NK-92 (cell line): ENCODE measurements around the gene ACOT13.
"Not testable (repeated sequence)": the region's sequence is repeated elsewhere in the genome, so short reads cannot be mapped to it uniquely, and the experiment has no call there.

ENCODE experiments used
- DNase-seq: peaks from one replicate; lab custom pipeline; 2025; ENCODE audit not compliant: unreplicated experiment; lab: John Stamatoyannopoulos, UW

Gene ACOT13

GRCh38 chr6:24721461-24722215 is 54.8 kb downstream of the ACOT13 start:
- peak; percentile 74 for DNase-seq

- DNase-seq: no peak
Measured at GRCh38 chr6:24723270-24723669, 56.4 kb downstream of the ACOT13 start.

- not testable (repeated sequence) for DNase-seq
Measured at GRCh38 chr6:24730653-24731052, 63.8 kb downstream of the ACOT13 start.

DNA sequence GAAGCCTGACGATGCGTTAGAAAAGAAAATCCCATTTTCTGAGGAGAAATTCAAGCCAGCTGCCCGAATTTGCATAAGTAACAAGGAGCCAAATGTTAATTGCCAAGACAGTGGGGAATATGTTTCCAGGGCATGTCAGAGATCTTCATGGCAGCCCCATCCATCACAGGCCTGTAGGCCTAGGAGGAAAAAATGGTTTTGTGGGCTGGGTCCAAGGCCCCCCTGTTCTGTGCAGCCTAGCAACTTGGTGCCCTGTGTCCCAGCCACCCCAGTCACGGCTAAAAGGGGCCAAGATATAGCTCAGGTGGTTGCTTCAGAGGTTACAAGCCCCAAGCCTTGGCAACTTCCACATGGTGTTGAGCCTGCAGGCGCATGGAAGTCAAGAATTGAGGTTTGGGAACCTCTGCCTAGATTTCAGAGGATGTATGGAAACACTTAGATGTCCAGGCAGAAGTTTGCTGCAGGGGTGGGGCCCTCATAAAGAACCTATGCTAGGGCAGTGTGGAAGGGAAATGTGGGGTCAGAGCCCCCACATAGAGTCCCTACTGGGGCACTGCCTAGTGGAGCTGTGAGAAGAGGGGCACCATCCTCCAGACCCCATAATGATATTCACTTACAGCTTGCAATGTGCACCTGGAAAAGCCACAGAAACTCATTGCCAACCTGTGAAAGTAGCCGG is 64.7 kb downstream of the ACOT13 start:
- not testable (repeated sequence) for DNase-seq

GRCh38 chr6:24734166-24734565 is 67.3 kb downstream of the ACOT13 start:
- no peak for DNase-seq

DNA sequence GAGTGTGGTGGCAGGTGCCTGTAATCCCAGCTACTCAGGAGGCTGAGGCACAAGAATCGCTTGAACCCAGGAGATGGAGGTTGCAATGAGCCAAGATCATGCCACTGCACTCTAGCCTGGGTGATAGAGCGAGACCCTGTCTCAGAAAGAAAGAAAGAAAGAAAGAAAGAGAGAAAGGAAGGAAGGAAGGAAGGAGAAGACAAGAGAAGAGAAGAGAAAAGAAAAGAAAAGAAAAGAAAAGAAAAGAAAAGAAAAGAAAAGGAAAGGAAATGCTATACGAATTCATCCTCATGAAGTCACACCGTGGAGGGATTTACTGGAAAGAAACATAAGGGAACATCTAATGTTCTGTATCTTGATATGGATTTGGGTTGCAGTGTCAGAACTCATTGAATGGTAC is 67.8 kb downstream of the ACOT13 start:
- DNase-seq: not testable (repeated sequence)

- DNase-seq: no peak
Measured at GRCh38 chr6:24738741-24739140, 71.9 kb downstream of the ACOT13 start.

- no peak for DNase-seq
Measured at GRCh38 chr6:24740861-24741260, 74.0 kb downstream of the ACOT13 start.

- DNase-seq: no peak
Measured at GRCh38 chr6:24742216-24742738, 75.4 kb downstream of the ACOT13 start.

DNA sequence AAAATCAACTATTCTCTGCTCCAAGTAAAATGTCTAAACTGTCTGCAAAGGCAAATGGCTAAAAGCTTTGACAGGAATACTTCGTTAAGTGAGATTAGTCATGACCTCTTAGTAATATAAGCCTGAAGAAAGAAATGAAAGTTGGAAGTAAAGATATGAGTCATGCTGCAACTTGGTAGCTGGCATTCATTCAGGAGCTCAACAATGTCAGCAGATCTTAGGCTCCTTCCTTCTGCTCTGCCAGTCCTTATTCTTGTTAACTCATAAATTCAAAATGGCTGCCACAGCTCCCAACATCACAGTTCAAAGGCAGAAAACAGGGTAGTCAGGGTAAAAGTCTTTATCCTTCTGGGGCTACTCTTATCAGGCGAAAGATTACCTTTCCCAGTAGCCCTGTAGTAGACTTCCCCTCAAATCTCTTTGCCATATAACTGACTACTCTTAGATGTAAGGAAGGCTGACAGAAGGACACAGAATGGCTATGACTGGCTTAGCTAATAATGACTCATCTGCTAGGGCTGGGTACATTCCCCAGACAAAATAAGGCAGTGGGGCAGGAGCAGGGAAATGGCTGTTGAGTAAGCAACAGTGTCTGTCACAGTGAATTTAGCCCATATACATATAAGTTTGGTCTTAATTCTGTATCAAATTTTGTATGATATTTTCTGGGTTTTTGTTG is 76.5 kb downstream of the ACOT13 start:
- DNase-seq: no peak

DNA sequence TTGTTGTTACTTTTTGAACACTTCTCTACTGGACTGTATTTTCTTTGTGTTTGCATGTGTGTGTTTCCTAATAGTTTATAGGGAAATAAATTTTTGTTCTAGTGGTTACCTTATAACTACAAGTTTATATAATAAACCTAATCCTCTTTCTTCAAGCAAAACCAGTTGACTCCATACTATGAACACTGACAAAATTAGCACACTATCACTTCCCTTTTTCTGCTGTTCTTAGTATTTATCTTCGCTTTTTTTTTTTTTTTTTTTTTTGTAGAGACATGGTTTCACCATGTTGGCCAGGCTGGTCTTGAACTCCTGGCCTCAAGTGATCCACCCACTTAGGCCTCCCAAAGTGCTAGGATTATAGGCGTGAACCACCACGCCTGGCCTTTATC is 77.1 kb downstream of the ACOT13 start:
- no peak for DNase-seq

GRCh38 chr6:24744911-24745310 is 78.0 kb downstream of the ACOT13 start:
- DNase-seq: no peak

DNA sequence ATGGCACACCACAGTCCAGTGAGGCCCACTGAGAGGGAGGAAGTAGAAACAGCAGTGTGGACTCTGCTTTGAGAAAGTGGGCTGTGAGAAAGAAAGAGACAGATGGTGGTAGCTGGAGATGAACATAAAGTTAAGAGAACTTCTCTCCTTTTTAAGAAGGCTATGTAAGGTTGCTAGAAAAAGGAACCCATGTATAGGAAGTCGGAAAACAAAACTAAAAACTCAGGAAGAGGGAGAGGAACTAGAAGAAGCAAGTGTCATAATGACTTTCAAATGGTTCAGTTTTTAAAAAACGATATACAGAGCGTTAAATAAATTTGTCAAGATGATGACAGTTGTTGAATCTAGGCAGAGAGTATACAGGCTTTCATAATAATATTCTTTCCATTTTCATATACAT is 82.4 kb downstream of the ACOT13 start:
- DNase-seq: no peak

DNA sequence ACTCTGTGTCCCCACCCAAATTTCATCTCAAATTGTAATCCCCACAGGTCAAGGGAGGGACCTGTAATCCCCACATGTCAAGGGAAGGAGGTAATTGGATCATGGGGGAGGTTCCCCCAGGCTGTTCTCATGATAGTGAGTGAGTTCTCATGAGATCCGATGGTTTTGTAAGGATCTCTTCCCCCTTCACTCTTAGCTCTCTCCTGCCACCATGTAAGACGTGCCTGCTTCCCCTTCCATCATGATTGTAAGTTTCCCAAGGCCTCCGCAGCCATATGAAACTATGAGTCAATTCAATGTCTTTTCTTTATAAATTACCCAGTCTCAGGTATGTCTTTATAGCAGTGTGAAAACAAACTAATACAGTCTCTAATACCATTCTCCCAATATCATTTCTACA is 84.0 kb downstream of the ACOT13 start:
- not testable (repeated sequence) for DNase-seq

DNA sequence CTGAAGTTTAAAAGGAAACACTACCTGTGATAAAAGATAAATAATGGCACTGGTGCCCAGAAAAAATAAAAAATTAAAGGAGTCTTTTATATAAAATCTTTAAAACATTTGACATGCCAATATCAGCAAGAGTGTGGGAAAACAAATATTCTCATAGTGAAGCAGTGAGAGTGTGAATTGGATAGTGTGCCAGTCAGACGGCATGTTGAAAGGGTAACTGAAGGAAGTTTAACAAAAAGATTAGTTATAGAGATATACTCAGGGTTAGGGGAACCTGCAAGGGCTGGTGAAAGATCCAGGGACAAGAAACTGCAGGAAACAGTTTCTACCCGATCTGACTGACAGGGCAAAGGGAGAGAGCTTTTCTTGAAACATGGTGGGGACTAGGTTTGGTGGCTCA is 85.6 kb downstream of the ACOT13 start:
- DNase-seq: no peak

DNA sequence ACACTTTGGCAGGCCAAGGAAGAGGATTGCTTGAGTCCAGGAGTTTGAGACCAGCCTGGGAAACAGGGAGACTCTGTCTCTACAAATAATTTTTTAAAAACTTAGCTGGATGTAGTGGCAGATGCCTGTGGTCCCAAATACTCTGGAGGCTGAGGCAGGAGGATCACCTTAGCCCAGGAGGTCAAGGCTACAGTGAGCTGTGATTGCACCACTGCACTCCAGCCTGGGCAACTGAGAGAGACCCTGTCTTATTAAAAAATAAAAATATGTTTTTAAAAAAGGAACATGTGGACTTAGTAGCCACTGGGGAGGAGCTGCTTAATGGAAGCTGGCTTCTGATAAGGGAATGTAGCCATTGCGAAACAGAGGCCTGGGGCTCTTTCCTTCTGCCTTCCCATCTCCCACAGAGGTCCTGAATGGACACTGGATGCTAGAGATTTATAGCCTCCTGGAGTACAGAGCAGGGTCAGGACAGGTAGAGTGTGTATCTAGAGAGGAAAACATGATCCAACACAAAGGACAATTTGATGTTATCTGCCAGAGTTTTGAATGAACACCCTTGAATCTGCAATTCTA is 86.1 kb downstream of the ACOT13 start:
- DNase-seq: no peak

DNA sequence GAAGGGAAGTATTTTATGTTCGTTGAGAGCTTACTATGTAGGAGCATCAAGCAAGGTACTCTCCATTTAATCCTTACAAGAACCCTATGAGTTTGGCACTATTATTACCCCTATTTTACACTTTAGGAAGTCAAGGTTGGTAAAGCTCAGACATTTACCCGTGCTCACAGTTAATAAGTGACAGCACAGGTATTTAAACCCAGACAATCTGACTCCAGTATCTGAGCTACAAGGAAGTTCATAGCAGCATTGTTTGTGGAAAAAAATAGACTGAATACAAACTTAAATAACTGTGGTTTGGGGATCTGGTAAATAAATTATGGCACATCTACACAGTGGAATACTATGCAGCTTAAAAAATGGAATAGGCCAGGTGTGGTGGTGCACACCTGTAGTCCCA is 86.7 kb downstream of the ACOT13 start:
- no peak for DNase-seq

GRCh38 chr6:24754378-24754777 is 87.5 kb downstream of the ACOT13 start:
- DNase-seq: not testable (repeated sequence)
